Measurements from ENCODE around the gene ETS1. TPM values are rescaled to one million over a fixed set of nuclear protein-coding genes. Genes with fewer than 3 reads are reported as not detected.
A peak's percentile ranks its signal among the peaks of the same experiment; 100 is the strongest.

ETS1 gene
- total RNA-seq, 6 experiments from 2014 or later, result 55.2 to 78.6 (median 73.2) TPM

DNA sequence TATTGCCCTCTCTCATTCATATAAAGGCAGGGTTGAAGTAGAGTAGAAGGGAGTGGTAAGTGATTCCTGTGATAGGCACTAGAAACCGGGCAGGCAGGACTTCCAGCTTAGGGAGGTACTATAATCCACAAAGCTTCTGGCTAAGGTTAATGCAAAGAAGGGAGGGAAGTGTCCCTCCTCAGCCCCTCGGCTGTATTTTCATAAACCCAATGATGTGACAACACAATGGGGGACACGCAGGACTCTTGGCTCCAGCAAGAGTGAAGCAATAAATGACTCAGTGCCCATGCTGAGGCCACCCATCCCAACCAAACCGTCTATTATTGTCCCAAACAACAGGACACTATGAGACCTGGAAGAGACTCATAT, 90.7 kb downstream of the ETS1 start:
- Mint-ChIP-seq H3K4me1 (ENCODE audit: low read depth) (peaks cover 100% of the 10 kb centered on the region), H3K27me3 (ENCODE audit: insufficient read depth) (peaks cover 4% of the 10 kb centered on the region; the same call in 1 of the 2 replicates), H3K27ac (peak overlapping the region; percentile 96), H3K4me3 (peak overlapping the region; percentile 86), H3K36me3 (ENCODE audit: low read depth) (peaks cover 45% of the 10 kb centered on the region), H3K9me3 (no peaks in the 10 kb centered on the region)
- TF ChIP-seq, protein P1, sequence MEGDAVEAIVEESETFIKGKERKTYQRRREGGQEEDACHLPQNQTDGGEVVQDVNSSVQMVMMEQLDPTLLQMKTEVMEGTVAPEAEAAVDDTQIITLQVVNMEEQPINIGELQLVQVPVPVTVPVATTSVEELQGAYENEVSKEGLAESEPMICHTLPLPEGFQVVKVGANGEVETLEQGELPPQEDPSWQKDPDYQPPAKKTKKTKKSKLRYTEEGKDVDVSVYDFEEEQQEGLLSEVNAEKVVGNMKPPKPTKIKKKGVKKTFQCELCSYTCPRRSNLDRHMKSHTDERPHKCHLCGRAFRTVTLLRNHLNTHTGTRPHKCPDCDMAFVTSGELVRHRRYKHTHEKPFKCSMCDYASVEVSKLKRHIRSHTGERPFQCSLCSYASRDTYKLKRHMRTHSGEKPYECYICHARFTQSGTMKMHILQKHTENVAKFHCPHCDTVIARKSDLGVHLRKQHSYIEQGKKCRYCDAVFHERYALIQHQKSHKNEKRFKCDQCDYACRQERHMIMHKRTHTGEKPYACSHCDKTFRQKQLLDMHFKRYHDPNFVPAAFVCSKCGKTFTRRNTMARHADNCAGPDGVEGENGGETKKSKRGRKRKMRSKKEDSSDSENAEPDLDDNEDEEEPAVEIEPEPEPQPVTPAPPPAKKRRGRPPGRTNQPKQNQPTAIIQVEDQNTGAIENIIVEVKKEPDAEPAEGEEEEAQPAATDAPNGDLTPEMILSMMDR (IDR thresholded peaks at IDR 0.05), result no peak
- DNase-seq, result no peak

DNA sequence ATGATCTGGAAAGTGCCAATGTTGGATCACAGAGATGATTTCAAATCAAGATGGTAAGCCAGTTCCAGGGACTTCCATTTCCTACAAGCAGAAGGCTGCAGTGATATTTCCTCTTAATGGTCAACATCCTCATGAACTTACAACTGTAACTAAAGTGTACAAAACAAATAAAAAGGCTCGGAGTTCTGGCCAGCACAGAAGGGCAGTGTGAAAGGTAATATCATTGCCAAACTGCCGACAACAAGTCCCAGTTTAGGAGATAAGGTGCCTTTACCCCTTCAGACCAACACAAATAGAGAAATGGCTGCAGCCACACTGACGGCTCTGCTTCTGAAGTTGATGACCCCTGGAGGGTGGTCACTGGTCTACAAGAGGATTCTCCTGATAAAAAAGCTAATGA, 91.1 kb downstream of the ETS1 start:
- peaks cover 100% of the 10 kb centered on the region for H3K4me1 Mint-ChIP-seq (ENCODE audit: low read depth)
- peak overlapping the region; percentile 86 for H3K4me3 Mint-ChIP-seq
- H3K36me3 Mint-ChIP-seq (ENCODE audit: low read depth), result peaks cover 45% of the 10 kb centered on the region
- no peak for DNase-seq
- H3K27me3 Mint-ChIP-seq (ENCODE audit: insufficient read depth), result peaks cover 4% of the 10 kb centered on the region; the same call in 1 of the 2 replicates
- TF ChIP-seq, protein P1 (IDR thresholded peaks at IDR 0.05), result no peak
- H3K27ac Mint-ChIP-seq, result peak overlapping the region; percentile 96
- no peaks in the 10 kb centered on the region for H3K9me3 Mint-ChIP-seq

DNA sequence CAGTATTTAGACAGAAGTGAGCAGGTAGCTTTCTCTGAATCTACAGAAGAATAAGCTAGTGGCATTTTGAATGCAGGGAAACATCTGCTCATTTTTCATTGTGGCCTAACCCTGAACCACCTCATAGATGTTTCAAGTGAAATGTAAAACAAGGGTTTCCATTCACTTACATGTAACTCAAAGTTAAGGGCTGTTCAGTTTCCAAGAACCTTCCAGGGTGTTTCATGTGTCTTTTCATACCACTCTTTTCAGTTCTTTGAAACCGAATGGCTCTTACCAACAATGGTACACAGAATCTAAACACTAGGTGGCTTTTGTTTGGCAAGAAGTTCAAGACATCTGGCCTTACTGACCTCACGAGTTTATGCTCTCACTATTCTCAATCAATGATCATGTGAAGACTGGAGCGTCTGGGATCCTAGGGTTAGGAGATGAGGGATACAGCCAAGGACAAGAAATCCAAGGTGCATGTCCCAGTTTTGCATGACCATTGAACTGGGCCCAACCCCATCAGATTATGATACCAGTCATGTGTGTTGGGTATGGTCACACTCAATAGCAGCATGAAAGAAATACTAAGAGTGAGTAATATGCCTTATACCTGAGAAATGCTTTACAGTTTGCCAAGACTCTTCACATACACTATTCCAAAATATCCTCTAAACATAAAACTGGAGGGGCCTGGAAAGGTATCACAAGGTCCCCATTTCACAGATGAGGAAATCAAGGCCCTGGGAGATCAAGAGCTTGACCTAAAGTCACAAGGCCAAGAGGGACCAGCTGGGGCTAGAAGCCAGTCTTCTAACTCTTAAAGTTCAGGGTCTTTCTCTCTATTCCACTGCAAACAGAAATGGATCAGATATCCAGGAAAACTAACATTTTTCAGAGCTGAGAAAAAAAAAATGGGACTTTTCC, 92.7 kb downstream of the ETS1 start:
- TF ChIP-seq, protein P1 (IDR thresholded peaks at IDR 0.05), result no peak
- peaks cover 100% of the 10 kb centered on the region for H3K4me1 Mint-ChIP-seq (ENCODE audit: low read depth)
- peak overlapping the region; percentile 96 for H3K27ac Mint-ChIP-seq
- peaks cover 49% of the 10 kb centered on the region for H3K36me3 Mint-ChIP-seq (ENCODE audit: low read depth)
- H3K9me3 Mint-ChIP-seq, result no peaks in the 10 kb centered on the region
- no peak for DNase-seq
- H3K4me3 Mint-ChIP-seq, result peak overlapping the region; percentile 27
- peaks cover 4% of the 10 kb centered on the region; the same call in 1 of the 2 replicates for H3K27me3 Mint-ChIP-seq (ENCODE audit: insufficient read depth)

DNA sequence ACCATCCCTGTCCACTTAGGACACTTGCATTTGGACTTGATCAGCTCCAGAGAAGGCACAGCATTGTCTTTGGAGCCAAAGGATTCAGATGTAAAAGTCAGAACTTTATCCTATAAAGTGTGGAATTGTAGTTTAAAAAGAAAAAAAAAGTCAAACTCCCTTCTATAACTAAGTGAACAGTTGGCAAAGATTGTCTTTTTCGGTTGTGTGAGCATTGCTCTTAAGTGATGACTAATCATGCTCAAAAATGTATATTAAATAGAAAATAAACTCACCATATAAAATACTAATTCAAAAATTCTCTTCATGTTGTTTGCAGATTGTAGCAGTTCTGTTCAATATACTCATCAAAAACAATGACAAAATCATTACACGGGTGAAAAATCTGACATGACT, 93.8 kb downstream of the ETS1 start:
- no peaks in the 10 kb centered on the region for H3K9me3 Mint-ChIP-seq
- peak overlapping the region; percentile 89 for H3K27ac Mint-ChIP-seq
- TF ChIP-seq, protein P1 (IDR thresholded peaks at IDR 0.05), result no peak
- peaks cover 54% of the 10 kb centered on the region for H3K36me3 Mint-ChIP-seq (ENCODE audit: low read depth)
- H3K4me1 Mint-ChIP-seq (ENCODE audit: low read depth), result peaks cover 100% of the 10 kb centered on the region
- peak overlapping the region; percentile 58; the same call in 1 of the 2 replicates for H3K4me3 Mint-ChIP-seq
- DNase-seq, result no peak
- H3K27me3 Mint-ChIP-seq (ENCODE audit: insufficient read depth), result peaks cover 6% of the 10 kb centered on the region; the same call in 1 of the 2 replicates

DNA sequence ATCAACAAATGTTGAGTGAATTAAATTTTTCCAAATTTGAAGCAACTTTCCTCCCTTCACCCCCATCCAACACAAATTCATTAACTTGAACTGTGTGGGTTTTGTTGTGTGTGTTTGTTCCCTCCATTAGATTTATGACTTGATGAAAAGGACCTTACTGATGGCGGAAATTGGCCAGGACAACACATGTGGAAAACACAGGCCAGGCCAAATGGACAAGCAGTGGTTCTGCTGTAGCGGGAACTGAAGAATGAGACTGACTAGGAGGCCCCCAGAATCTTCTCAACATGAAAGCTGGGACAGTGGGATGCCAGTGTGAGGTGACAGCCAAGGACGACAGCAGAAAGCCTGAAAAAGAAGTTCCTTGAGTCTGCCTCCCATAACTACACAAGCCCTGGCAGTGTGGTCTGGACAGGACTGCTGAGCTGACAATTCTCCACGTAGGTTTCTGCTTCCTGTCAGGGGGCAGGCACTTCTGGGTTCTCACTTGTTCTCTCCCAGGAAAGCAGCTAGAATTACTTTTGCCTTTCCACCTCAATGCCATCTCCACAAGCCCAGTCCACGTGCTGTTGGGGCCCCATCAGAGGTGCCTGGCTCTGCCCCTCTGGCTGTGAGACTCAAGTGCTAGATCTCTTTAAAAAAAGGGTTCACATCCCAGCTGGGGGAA, 94.3 kb downstream of the ETS1 start:
- H3K9me3 Mint-ChIP-seq, result no peaks in the 10 kb centered on the region
- peaks cover 56% of the 10 kb centered on the region for H3K36me3 Mint-ChIP-seq (ENCODE audit: low read depth)
- peaks cover 100% of the 10 kb centered on the region for H3K4me1 Mint-ChIP-seq (ENCODE audit: low read depth)
- H3K27ac Mint-ChIP-seq, result peak overlapping the region; percentile 89
- TF ChIP-seq, protein P1 (IDR thresholded peaks at IDR 0.05), result no peak
- H3K27me3 Mint-ChIP-seq (ENCODE audit: insufficient read depth), result peaks cover 6% of the 10 kb centered on the region; the same call in 1 of the 2 replicates
- DNase-seq, result no peak
- peak overlapping the region; percentile 58 for H3K4me3 Mint-ChIP-seq
